Measurements from ENCODE around the gene SHROOM3.

SHROOM3 gene

DNA sequence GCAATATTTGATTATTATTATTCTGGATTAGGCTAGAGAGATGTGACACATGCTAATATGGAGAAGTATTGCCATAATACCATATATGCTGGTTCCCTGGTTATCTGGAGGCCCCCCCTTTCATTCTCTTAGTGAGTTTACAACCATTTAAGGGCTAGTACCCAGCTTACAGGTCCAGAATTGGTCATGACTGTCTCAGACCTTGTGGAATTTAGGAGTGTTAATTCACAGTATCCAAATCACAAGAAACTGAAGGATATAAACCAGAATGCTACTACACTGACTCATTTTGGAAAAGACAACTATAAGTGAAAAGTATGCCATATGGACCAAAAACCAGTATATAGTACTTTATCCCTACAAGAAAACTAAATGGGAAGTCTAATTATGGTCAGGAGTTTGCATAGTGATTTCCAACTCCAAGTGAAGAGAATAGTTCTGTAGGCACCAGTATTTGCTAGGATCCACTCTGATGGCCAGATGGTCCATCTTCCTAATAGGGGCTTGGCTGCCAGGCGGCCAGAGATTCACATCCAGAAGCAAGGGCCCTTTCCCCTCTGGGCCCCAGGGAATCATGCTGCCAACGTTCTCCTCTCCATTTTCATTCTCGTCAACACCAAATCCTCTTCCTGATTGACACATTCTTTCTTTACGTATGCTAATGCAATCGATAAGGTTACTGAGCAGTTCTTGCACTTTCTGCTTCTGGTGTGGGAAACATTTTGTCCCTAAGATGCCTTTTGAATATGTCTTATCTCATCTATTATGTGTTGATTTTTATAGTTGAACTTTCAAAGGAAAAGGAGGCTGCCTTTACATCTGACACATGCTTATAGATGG lies 123.6 kb downstream of the SHROOM3 start:
- Histone ChIP-seq H3K4me3 (replicated peaks; ENCODE audit: low read depth, low read length) (no peak overlapping the region), H3K27me3 (replicated peaks; ENCODE audit: control insufficient read depth, insufficient read depth, low read length) (no peaks in the 10 kb centered on the region; the same call in 1 of the 2 replicates), H3K36me3 (ENCODE audit: control insufficient read depth, insufficient read depth, low read length) (no peaks in the 10 kb centered on the region)
- no peak for DNase-seq (ENCODE audit: extremely low read depth, insufficient read length)
- TF ChIP-seq CTCF (IDR thresholded peaks at IDR 0.05; ENCODE audit: insufficient read depth, low read length, poor library complexity, severe bottlenecking) = no peak

DNA sequence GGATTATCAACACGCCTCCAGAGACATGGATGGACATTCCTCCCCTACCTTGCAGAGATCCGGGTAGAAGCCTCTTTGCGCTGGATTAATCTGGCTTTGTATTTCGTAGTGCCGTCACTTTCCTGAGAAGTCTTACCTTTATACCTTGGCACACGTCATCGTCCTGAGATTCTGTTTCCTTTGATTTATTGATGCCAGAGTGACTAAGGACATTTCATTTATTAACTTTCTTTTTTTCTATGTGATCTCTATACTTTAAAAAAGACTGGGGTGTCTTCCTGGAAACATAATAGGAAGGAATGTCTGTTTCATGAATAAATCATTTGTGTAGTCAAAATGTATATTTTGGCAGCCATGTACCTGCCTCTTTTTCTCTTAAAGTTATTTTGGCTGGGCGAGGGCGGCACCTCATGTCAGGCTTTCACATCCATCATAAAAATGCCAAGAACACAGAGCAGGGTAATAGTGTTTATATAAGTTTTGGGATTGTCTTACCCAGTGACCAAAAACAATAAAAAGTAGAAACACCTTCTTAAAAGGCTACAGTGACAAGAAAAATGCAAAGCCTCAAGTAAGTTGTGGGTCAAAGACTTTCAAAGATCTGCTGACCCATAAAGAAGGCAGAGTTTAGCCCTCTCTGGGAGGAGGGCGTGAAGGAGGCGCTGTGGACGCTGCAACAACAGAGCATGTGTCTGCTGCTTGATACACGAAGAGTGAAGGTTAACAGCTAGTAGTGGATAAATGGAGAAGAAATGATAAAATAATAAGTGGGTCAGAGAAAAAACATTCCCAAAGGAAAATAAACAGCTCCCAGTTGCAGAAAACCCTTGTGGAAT lies 124.4 kb downstream of the SHROOM3 start:
- H3K4me3 ChIP-seq (replicated peaks; ENCODE audit: low read depth, low read length) = no peak overlapping the region
- DNase-seq (ENCODE audit: extremely low read depth, insufficient read length) = no peak
- no peaks in the 10 kb centered on the region; the same call in 1 of the 2 replicates for H3K27me3 ChIP-seq (replicated peaks; ENCODE audit: control insufficient read depth, insufficient read depth, low read length)
- no peaks in the 10 kb centered on the region for H3K36me3 ChIP-seq (ENCODE audit: control insufficient read depth, insufficient read depth, low read length)
- TF ChIP-seq CTCF (IDR thresholded peaks at IDR 0.05; ENCODE audit: insufficient read depth, low read length, poor library complexity, severe bottlenecking) = no peak

DNA sequence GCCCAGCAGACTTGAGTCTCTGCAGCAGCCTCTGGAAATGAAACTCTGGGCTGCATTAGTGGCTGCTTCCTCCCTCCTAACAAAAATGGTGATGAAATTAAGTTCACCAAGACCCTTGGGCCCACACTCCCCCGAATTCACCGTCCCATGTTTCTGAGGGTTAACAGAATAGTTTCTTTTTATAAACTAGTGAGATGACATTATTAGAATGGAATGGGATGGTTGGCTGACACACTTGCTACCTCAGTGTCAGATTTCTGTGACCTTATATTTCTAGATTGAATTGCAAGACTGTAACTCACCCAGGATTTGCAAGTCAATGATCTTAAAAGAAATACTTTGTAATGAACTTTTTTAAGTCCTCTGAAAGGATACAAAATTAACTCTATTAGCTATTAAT lies 127.1 kb downstream of the SHROOM3 start:
- TF ChIP-seq CTCF (IDR thresholded peaks at IDR 0.05; ENCODE audit: insufficient read depth, low read length, poor library complexity, severe bottlenecking) = no peak
- no peaks in the 10 kb centered on the region for H3K36me3 ChIP-seq (ENCODE audit: control insufficient read depth, insufficient read depth, low read length)
- DNase-seq (ENCODE audit: extremely low read depth, insufficient read length) = no peak
- H3K27me3 ChIP-seq (replicated peaks; ENCODE audit: control insufficient read depth, insufficient read depth, low read length) = no peaks in the 10 kb centered on the region
- H3K4me3 ChIP-seq (replicated peaks; ENCODE audit: low read depth, low read length) = no peak overlapping the region

- Histone ChIP-seq H3K36me3 (ENCODE audit: control insufficient read depth, insufficient read depth, low read length) (no peaks in the 10 kb centered on the region), H3K27me3 (replicated peaks; ENCODE audit: control insufficient read depth, insufficient read depth, low read length) (no peaks in the 10 kb centered on the region), H3K4me3 (replicated peaks; ENCODE audit: low read depth, low read length) (no peak overlapping the region)
- no peak for DNase-seq (ENCODE audit: extremely low read depth, insufficient read length)
- TF ChIP-seq CTCF (IDR thresholded peaks at IDR 0.05; ENCODE audit: insufficient read depth, low read length, poor library complexity, severe bottlenecking) = no peak
Measured at GRCh38 chr4:76562836-76563453, 127.9 kb downstream of the SHROOM3 start.

DNA sequence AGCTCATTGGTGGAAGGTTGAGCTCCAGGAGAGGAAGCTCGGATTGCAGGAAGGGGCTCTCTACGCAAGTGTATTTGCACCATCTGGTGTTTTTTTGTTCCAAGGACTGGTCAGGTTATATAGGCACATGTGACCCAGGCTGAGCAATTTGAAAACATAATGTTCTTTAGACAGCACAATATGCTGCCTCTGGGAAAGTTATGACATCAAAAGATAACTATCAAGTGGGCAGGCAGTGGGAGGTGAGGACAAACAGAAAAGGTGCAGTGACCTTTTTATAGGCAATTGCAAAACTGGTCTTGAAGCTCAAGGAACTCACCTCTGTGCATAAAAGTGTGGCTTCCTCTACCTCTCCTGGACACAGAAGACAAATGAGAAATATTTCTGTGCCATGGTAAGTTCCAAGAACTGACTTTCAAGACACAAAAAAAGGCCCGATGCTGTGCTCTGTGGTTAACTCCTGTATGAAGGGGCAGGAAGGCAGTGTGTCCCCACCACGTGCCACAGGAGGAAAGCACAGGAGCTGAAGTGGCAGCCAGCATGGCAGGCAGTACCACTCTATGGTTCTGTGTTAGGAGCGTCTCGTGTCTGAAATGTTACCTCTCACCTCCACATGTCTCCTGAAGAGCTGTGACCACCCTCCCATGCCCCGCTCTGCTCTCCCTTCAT lies 128.6 kb downstream of the SHROOM3 start:
- TF ChIP-seq CTCF (IDR thresholded peaks at IDR 0.05; ENCODE audit: insufficient read depth, low read length, poor library complexity, severe bottlenecking) = no peak
- Histone ChIP-seq H3K36me3 (ENCODE audit: control insufficient read depth, insufficient read depth, low read length) (no peaks in the 10 kb centered on the region), H3K27me3 (replicated peaks; ENCODE audit: control insufficient read depth, insufficient read depth, low read length) (no peaks in the 10 kb centered on the region), H3K4me3 (replicated peaks; ENCODE audit: low read depth, low read length) (no peak overlapping the region)
- DNase-seq (ENCODE audit: extremely low read depth, insufficient read length) = no peak

Measured in GM06990 (cell line).